Stimulated activated CD4-positive, alpha-beta T cell treated with anti-CD3 and anti-CD28 coated beads, Interleukin-4, amount 100 ng/mL, for 1 hour (primary cell): ENCODE measurements around the gene GIMAP5.

Experiments
- DNase-seq: peaks from one replicate; pipeline ENCODE4 v3.0.0-alpha.2; 2020

Gene GIMAP5

DNA sequence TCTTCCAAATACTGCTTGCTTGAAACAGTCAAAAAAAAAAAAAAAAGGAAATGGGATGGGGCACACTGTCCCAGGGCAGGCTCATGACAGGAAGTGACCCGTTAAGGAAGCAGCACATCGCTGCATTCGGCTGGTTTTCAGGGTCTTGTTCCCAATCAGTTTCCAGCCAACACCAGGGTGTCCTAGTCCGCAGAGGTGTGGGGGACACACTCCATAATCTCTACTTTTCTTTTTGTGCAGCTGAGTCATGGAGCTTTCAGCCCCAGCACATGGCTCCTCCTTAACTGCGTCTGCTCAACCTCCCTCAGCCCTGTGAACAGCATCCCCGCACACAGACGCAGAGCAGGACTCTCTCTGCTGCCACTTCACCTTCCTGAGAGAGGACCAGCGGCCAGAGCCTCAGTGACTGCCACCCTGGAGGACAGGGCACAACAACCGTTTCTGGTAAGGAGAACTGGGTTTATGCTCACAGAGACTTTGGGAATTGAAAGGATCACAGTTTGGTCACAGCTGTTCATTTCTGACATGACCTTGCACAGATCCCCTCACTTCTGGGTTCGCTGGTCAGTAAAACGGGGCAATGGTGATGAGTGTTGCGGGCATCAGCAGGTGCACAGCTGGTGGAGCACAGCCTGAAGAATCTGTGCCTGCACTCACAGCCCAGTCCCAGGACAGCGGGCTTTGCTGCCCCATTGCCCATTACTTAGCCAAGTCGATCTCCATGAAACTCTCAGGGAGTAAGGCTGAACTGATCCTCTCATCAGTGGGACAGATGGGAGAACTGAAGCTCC, at the start of gene GIMAP5:
Gene GIMAP5, plus strand, starts transcription at position 154 of the 791 bp plus-strand sequence. CDS start 3,467 bp downstream, outside the sequence.
- peak; percentile 60 for DNase-seq

DNA sequence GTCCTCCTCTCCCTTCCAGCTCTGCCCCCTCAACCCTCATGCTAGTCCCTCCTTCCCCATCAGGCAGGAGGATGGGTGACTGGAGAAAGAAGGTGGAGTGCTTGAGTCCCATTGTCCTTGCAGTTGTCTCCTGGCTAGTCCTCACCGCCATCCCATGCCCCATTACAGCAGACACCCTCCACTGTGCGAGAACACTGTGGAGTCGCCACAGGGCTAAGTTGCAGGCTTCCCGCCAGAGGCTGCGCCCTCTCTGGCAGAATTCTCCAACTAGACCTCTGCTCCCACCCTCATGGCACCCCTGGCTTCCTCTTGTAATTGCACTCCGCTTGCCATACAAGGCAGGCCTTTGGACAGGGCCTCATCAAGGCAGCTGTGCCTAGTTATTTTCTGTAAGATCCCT, 48.6 kb upstream of the GIMAP5 start:
- DNase-seq = no peak

DNA sequence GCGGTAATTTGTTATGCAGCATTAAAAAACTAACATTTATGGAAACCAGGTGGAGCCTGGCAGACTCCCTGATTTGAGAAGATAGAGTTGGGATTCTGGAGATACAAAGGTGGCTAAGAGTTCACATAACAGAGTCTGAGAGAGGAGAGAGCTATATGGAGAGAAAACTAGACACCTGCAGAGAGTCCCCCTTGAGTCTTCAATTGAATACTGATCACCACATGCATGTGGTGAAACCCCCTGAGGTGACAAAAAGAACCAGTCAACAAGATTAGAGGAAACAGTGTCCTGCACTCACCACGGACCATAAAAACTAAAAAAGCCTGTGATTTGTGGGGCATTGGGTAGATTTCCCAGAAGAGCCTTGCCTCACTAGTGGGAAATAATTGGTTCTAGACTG, 41.6 kb upstream of the GIMAP5 start:
- no peak for DNase-seq

DNA sequence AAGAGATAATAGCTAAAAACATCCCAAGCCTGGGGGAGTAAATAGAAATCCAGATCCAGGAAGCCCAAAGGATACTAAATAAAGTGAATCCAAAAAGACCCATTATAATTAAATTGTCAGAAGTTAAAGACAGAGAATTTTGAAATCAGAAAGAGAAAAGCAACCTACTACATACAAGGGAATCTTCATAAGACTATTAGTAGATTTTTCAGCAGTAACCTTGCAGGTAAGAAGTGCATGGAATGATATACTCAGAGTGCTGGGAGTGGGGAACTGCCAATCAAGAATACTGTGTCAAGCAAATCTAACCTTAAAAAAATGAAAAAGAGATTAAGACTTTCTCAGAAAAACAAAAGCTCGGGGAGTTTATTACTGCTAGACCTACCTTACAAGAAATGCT, 34.0 kb upstream of the GIMAP5 start:
- no peak for DNase-seq

DNA sequence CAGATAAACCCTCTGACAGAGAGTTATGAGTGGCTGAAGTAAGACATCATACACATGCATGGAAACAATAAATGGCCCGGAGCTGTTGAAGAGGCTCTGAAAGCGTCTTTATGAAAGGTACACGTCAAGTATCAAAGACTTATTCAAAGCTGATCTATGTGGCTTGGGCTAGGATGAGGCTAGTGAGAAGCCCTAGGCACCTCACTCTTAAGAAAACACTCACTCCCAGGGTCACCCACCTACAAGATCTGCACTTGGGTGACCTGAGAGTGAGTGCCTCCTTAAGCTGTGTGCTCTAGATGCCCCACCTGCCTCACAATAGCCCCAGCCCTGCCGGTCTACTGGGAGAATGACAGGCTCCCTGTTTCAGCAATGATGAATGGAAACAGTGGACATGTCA, 21.9 kb upstream of the GIMAP5 start:
- DNase-seq = no peak

DNA sequence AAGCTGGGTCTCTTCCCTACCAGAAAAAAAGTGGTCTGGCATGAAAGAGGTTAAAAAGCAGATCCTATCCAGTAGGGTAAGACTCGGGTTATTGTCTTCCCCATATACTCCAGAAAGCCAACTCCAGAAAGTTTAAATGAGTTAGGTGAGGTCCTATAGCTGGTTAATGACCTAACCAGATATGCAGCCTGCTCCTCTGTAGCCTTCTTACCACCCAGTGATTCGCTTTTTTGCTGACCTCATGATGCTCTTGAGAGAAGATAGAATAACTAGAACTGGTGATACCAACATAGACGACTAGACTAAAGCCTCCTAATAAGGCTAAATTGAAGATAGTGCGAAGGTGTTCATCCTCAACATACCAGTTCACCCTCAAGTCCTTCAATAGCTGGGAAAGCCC, 21.5 kb upstream of the GIMAP5 start:
- DNase-seq = no peak

DNA sequence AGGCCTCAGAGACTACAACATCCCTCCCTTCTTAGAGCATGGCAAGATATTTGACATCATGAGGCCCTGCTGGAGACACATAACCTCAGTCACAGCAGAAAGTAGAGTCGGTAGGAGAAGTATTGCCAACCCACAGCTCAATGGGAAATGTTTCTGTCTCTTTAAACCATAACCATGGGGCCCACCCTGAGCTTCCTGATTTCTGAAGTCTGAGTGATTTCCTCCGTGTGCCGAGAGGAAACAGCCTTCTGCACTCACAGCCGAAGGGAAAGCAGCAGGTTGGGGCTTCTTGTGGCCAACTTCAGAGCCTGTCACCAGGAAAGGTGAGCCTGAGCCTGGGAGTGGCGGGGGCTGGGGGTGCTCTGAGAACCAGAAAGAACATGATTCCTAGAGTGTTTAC, 20.9 kb upstream of the GIMAP5 start, which contains the start of gene GIMAP1:
Gene GIMAP1, plus strand, starts transcription at position 246 of the 400 bp plus-strand sequence. CDS start 2,435 bp downstream, outside the sequence.
- peak; percentile 51 for DNase-seq

DNA sequence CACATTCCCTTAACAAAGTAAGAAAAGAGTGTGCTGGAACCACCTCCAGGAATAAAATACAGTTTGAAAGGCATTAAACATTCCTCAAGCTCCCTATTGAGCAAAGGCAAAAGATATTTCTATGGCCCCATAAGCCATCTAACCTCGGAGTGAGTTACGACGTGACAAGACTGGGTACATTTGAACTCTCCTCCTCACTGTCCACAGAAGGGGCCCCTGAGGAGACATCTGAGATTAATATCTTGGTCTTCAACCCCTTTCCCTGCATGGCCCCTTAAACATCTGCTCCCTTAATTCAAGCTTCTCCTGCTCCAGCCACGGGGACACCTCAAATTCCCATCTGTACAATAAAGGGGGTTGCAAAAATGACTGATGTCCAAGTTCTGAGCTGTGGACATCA, 20.3 kb upstream of the GIMAP5 start:
- no peak for DNase-seq

DNA sequence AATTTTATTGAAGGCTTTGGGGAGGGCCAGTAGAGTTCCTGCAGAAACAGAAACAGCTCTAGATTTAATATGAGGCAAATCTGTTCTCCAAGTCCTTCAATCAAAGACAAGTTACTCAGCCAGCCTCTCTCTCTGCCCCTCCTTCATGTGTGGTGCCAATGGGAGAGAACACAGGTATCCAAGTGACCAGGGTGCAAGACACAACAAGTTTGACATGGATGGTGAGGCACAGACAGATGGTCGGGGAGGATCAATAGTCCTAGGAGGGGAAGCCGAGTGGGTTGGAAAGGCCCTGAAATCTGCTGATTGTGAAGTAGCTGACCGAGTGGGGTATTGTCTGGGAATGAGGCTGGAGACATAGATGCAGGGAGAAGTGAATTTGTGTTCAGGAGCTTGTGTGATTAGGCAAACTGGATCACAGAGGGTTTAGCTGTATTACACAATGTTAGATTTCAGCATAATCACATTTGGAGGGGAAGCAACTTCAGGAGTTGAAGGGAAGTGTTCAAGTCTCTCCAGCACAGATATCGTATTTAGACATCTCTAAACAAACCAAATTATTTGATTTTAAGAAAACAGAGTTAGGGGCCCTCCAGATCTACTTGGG, 19.3 kb upstream of the GIMAP5 start:
- no peak for DNase-seq

DNA sequence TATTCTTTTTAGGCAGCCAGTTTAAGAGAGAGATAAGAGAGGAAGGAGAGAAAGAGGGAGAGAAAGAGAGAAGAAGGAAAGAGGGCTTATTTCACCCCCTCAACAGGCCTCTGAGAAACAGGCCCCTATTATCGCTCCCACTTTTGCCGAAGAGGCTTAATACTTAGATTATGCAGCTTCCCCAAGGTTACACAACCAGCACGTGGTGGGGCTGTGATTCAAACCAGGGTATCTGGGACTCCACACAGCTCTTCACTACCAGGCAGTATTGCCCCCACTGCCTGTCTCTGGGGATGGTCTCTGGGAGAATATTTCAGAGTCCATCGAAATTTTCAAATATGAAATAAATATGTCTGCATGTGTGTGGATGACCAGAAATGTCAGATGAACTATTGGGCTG, 17.8 kb upstream of the GIMAP5 start:
- no peak for DNase-seq

DNA sequence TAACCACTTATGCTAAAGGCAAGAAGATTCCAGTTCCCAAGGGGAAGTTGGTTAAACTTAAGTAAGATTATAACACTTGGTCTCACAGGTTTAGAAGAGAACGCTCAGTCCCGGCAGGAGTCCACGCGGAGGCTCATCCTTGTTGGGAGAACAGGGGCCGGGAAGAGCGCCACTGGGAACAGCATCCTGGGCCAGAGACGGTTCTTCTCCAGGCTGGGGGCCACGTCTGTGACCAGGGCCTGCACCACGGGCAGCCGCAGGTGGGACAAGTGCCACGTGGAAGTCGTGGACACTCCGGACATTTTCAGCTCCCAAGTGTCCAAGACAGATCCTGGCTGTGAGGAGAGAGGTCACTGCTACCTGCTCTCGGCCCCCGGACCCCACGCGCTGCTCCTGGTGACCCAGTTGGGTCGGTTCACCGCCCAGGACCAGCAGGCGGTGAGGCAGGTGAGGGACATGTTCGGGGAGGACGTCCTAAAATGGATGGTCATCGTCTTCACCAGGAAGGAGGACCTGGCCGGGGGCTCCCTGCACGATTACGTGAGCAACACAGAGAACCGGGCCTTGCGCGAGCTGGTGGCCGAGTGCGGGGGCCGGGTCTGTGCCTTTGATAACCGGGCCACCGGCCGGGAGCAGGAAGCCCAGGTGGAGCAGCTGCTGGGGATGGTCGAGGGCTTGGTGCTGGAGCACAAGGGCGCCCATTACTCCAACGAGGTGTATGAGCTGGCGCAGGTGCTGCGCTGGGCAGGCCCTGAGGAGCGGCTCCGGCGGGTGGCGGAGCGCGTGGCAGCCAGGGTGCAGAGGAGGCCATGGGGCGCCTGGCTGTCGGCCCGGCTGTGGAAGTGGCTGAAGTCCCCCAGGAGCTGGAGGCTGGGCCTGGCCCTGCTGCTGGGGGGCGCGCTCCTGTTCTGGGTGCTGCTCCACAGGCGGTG, 17.0 kb upstream of the GIMAP5 start:
- DNase-seq = no peak

DNA sequence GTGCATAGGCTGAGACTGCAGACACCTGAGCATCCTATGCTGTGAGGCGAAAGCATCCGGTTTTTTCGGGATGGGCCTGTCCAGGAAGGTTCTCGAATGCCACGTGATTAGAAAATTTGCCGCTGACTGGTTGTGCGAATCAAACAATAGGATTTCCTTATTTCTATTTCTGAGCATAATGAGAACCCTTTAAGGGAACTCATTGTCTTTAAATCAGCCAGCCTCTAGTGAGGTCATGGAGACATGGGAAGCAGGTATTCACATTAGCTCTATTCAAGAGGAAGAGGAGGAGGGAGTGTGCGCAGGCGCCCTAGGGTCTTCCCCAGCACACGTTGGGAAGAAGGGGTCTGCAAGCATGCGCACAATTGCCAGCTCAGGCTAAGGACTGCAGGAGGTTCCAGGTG, 15.2 kb upstream of the GIMAP5 start:
- DNase-seq = no peak

DNA sequence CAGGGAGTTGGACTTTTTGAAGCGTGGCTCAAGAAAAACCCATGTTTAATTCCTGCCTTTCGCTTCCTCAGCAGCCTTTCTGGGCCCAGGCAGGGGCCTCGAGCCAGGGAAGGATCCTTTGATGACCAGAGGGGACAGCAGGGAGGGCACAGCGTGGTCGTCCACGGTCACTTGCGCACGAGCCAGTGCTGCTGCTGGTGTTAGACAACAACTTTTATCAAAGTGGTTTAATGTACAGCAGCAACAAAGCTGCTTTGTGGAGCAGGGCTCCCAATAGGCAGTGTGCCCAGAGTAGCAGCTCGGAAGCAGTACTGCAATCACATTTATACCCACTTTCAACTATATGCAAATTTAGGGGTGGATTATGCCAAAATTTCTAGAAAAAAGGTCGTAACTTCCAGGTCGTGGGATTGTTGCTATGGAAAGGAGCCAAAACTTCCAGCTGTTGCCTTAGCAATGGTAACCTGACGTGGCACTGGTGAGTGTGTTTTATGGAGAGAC, 14.7 kb upstream of the GIMAP5 start:
- no peak for DNase-seq

DNA sequence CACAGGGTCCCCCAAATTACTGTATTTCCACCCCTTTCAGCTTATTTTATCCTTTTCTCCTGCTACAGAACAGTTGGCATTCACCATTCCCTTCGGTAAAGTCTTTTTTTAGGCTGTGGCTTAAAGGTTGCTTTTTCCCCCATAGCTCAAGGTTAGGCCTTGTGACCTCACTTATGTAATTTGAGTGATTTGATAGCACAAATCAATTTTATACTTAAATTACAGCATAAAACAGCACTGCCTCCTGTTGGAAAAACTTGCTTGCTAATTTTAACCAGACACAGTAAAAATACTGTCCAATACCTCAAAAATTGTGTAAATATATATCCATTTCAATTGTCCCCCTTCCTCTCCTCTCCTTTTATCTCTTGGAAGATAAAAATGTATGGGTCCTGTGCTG, 13.8 kb upstream of the GIMAP5 start:
- DNase-seq = no peak

DNA sequence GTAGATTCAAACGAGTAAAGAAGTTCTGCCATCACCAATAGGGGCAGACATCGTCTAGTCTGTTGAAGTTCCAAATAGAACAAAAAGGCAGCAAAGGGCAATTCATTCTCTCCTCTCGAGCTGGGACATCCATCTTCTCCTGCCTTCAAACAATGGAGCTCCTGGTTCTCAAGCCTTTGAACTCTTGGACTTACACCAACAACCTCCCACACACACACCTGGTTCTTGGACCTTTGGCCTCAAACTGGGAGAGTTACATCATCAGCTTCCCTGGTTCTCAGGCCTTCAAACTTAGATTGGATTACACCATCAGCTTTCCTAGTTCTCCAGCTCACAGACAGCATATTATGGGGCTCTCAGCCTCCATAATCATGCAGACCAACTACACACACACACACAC, 9.8 kb upstream of the GIMAP5 start:
- no peak for DNase-seq

DNA sequence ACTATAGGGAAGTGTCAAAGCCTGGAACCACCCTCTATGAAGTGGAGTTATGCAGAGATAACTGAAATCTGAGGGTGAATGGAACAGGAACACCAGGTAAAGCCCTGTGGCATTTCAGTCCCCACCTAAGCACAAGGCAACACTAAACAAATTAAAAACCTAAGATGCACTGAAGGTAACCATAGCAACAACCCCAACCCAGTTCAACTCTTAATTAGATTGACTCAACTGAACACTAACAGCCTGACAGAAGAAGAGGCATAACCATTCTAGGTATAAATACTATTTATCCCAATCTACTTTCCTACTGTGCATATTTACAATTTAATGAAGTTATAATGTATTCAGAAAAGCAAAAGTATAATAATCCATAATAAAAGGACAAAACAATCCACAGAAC, 9.2 kb upstream of the GIMAP5 start:
- no peak for DNase-seq

DNA sequence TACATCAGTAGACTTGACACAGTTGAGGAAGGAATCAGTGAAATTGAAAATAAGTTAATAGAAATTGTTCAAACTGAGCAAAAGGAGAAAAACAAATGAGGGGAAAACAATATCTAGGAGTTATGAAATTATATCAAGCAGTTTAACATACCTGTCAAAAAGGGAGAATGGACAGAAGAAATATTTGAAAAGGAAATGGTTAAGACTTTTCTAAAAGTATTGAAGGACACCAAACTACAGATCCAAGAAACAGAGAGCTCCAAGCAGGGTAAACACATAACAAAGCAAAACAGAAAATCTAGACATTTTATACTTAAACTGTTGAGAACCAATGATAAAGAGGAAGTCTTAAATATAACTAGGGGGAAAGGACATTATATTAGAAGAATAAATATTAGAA, 8.6 kb upstream of the GIMAP5 start:
- no peak for DNase-seq

DNA sequence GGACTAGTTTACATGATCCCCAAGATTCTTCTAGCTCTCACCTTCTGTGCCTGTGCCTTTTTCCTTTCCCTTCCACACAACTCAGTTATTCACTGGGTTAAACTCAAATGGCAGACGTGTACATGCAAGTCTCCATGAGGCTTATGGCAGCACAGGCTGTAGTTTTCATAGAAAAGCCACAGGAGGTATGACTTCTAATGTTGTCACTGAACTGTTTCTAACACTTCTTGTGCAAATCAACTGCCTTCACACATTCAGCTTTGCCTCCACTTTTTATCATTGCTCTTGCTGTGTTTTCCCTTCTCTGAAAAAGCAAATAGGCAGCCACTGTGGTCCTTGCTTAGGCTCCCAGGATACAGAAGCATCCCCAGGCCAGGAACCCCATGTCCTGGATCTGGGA, 5.3 kb upstream of the GIMAP5 start:
- no peak for DNase-seq

DNA sequence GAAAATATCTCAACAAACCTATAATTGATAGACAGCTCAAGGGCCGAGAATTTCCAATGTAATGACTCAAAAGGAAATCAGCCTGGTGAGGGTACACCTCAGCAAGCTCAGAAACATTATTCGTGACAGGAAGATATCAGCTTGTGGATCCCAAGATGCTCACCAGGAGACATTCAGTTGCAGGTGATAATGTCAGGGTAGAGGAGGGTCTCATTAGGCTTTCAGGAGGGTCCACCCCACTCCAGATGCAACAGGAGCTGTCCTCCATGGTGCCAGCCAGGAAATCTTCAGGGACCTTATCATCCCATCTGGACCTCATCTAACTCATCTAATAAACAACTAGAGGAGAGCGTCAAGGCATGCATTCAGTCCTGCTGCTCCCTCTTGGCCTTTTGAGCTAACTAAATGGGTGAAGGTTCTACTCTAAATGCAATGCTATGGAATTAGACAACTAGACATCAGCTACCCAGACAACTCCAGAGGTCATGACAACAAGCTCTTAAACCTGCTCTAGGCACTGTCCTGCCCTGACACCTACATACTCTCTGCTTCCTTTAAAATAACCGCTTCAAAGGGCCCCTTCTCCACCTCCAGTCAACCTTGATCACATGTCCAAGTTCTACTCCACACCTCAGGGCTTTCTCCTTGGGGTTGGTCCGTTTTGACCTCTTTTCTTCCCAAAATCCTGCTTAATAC, 4.3 kb upstream of the GIMAP5 start:
- no peak for DNase-seq

DNA sequence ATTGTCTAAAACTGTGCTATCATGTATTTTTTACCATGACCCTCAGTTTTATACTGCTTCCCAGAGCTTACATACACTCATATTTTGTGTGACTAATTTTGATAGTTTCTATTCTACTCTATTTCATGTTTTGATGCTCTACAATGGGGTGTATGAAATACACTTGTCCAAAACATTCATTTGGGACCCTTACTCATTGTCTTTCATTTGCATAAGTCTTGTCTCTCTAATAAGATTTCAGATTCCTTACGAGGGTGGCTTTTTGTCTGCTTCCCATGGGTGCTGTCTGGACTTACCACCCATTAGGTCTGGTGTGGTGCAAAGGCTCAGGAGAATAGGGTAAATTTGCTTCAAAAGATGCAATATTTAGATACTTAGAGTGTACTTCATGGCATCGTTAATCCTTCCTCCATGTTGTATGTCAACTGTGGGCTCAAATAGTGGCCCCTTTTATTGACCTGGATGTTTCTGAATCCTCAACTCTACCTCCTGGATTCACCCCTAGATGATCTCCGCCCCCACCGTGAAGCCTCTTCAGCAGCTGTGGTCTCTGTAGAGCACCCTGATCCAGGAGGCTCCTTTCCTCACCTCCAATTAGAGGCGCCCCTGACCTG, 3.6 kb upstream of the GIMAP5 start:
- DNase-seq = no peak

DNA sequence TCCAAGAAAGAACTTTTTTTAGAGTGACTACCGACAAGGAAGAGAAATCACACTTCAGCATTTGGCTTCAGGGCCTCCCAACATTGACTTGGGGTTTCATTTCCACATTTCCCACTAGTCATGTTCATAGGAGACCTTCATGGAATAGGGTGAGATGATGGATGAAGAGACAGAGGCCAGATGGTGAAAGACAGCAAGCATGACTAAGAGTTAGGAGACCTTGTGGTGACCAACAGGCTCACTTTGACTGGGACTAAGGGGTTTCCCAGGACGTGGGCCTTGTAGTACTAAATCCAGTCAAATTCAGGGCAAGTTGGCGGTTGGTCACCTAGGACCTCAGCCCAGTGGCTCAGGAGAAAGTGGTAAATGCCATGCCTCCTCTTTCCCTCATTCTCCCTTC, 3.0 kb upstream of the GIMAP5 start:
- DNase-seq = no peak
